Measurements from ENCODE around the gene IRF9.

DNA sequence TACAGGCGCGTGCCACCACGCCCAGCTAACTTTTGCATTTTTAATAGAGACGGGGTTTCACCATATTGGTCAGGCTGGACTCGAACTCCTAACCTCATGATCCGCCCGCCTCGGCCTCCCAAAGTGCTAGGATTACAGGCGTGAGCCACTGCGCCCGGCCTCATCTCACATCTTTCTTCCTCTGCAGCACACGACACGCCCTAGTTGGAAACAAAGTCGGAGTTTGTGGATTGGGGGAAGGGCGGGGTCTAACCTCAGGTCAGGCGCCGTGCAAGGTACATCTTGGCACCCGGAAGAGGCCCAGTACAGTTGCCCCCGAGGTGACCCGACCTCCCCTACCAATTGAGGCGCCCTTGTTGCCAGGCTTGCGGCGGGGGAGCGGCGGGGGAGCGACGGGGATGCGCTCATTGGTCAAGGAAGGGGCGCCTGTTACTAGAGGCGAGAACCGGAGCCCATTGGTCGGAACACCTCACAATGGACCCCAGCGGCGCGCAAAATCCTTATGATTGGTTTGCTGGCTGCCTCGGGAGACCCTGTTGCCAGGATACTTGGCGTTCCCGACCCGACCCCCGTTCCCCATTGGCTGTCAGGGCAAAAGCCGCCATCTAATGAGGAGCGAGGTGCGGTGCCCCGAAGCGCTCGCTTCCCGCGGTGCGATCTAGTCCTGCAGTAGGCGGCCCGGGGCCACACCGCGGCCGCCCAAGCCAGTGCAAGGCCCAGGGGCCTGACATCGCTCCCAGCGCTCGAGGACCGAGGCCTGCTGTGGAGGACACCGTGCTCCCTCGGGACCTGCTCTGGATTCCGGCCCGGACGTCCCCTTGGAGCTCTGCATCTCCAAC lies 10.6 kb downstream of the IRF9 start, which contains the start of gene REC8:
- TF ChIP-seq EP300 (IDR thresholded peaks at IDR 0.05) (no peak), POLR2A (IDR thresholded peaks at IDR 0.05) (peak in 1 of 2 donors; percentile 37)
- TF ChIP-seq, protein P1, sequence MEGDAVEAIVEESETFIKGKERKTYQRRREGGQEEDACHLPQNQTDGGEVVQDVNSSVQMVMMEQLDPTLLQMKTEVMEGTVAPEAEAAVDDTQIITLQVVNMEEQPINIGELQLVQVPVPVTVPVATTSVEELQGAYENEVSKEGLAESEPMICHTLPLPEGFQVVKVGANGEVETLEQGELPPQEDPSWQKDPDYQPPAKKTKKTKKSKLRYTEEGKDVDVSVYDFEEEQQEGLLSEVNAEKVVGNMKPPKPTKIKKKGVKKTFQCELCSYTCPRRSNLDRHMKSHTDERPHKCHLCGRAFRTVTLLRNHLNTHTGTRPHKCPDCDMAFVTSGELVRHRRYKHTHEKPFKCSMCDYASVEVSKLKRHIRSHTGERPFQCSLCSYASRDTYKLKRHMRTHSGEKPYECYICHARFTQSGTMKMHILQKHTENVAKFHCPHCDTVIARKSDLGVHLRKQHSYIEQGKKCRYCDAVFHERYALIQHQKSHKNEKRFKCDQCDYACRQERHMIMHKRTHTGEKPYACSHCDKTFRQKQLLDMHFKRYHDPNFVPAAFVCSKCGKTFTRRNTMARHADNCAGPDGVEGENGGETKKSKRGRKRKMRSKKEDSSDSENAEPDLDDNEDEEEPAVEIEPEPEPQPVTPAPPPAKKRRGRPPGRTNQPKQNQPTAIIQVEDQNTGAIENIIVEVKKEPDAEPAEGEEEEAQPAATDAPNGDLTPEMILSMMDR (IDR thresholded peaks at IDR 0.05): no peak
